IMR-90 (cell line): Measurements from ENCODE around the gene NFKBIB. TPM values are rescaled to one million over a fixed set of nuclear protein-coding genes. Genes with fewer than 3 reads are reported as not detected.

ENCODE experiments used
- CEBPB ChIP-seq: IDR thresholded peaks from 2 replicates; pipeline ENCODE4 v1.6.1; 2012; ENCODE audit warnings: low read depth, low read length, improper control_type of control experiment
- CHD1 ChIP-seq: IDR thresholded peaks from 2 replicates; pipeline ENCODE4 v1.6.1; 2012; ENCODE audit warnings: low read depth, low read length, improper control_type of control experiment
- MAFK ChIP-seq: IDR thresholded peaks from 2 replicates; pipeline ENCODE4 v1.6.1; 2012; ENCODE audit warnings: low read depth, low read length, improper control_type of control experiment
- NFE2L2 ChIP-seq: fragments of 150-350 bp; IDR thresholded peaks from 2 replicates; pipeline ENCODE4 v1.6.1; 2016; ENCODE audit warnings: low read depth, mild to moderate bottlenecking, low read length
- RFX5 ChIP-seq: IDR thresholded peaks from 2 replicates; pipeline ENCODE4 v1.8.0; 2012; ENCODE audit warnings: low read depth, mild to moderate bottlenecking, low read length, moderate library complexity
- USF2 ChIP-seq: fragments of 150-350 bp; IDR thresholded peaks from 2 replicates; pipeline ENCODE4 v1.6.1; 2017; ENCODE audit warnings: mild to moderate bottlenecking, antibody characterized with exemption, low read length, low read depth
- polyA plus RNA-seq, 3 experiments: library from polyadenylated mRNA; depleted of rRNA; stranded (reverse); fragments of >200 nt; gene quantifications; 2 replicates each; pipeline ENCODE4 v1.2.3, GENCODE V29; 2012; ENCODE audit warnings: low replicate concordance in 1 of 3
- total RNA-seq: library from RNA; depleted of rRNA; stranded (reverse); fragments of >200 nt; gene quantifications from 2 replicates; pipeline ENCODE4 v1.2.3, GENCODE V29; 2012

NFKBIB gene
- total and polyA plus RNA-seq, 2 of the 4 experiments (the other 2 are of a cell fraction), result 7.5 to 25.5 TPM

- no peak for TF ChIP-seq USF2
- TF ChIP-seq MAFK, result no peak
- no peak for TF ChIP-seq NFE2L2
- TF ChIP-seq CHD1, result no peak
- TF ChIP-seq CEBPB, result no peak
- no peak for TF ChIP-seq RFX5
These were observed 20.4 kb upstream of the NFKBIB start (continued) for GRCh38 chr19:38879400-38879751.
